WERI-Rb-1 (cell line): ENCODE data around the gene DPPA4.
"Not testable (repeated sequence)": the region's sequence is repeated elsewhere in the genome, so short reads cannot be mapped to it uniquely, and the experiment has no call there.

Experiments
- DNase-seq: peaks from one replicate; pipeline ENCODE4 v3.0.0-alpha.2; 2020
- H3K27ac ChIP-seq: fragments of 250-450 bp; sonication (Bioruptor Pico); 2 replicates; pipeline ENCODE4 v1.5.1; 2020; ENCODE audit warnings: mild to moderate bottlenecking, moderate library complexity
- H3K27me3 ChIP-seq: fragments of 250-450 bp; sonication (Bioruptor Pico); 2 replicates; pipeline ENCODE4 v1.5.1; 2021; ENCODE audit warnings: mild to moderate bottlenecking, low read depth, moderate library complexity; ENCODE audit not compliant: insufficient read depth, severe bottlenecking
- H3K36me3 ChIP-seq: fragments of 250-450 bp; sonication (Bioruptor Pico); 2 replicates; pipeline ENCODE4 v1.5.1; 2020; ENCODE audit warnings: mild to moderate bottlenecking, moderate library complexity
- H3K4me3 ChIP-seq: 2 replicates; pipeline ENCODE4 v1.5.1; 2011; ENCODE audit warnings: low read depth, mild to moderate bottlenecking, control low read depth, low read length
- H3K9me3 ChIP-seq: fragments of 250-450 bp; sonication (Bioruptor Pico); 2 replicates; pipeline ENCODE4 v1.5.1; 2021; ENCODE audit warnings: mild to moderate bottlenecking, moderate library complexity; ENCODE audit not compliant: severe bottlenecking
- CTCF ChIP-seq: IDR thresholded peaks from 2 replicates; pipeline ENCODE4 v1.5.1; 2011; ENCODE audit warnings: low read depth, mild to moderate bottlenecking, control low read depth, inconsistent platforms, low read length

DPPA4 gene

DNA sequence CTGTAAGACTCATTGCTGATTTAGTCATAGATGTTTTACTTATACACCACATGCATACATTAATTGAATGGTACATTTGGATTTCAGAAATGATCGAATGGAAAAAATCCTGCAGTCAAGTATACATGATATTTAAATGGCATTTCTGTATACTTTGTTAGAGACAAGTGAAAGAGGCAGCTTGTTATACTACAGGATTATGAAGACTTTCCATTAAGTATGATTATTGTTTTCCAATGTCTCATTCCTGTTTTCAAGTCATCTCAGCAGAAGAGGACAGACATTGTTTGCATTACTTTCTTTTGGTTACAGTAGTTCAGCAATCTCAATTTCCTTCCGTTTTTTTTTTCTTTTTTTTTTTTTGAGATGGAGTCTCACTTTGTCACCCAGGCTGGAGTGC lies 36.6 kb upstream of the DPPA4 start:
- TF ChIP-seq CTCF: no peak
- H3K27me3 ChIP-seq: no peaks in the 10 kb centered on the region
- H3K27ac ChIP-seq: no peak overlapping the region
- H3K9me3 ChIP-seq: peaks cover 3% of the 10 kb centered on the region
- H3K36me3 ChIP-seq: no peaks in the 10 kb centered on the region
- no peak overlapping the region for H3K4me3 ChIP-seq
- no peak for DNase-seq

- Histone ChIP-seq H3K4me3 (no peak overlapping the region), H3K9me3 (peaks cover 3% of the 10 kb centered on the region), H3K36me3 (no peaks in the 10 kb centered on the region), H3K27me3 (no peaks in the 10 kb centered on the region), H3K27ac (peak overlapping the region; percentile 32)
- no peak for DNase-seq
- TF ChIP-seq CTCF: no peak
Observed at GRCh38 chr3:109372639-109373038, 35.3 kb upstream of the DPPA4 start.

GRCh38 chr3:109369510-109369909 lies 32.2 kb upstream of the DPPA4 start:
- Histone ChIP-seq H3K27ac (no peak overlapping the region), H3K4me3 (no peak overlapping the region), H3K27me3 (no peaks in the 10 kb centered on the region), H3K9me3 (no peaks in the 10 kb centered on the region), H3K36me3 (no peaks in the 10 kb centered on the region)
- no peak for DNase-seq
- TF ChIP-seq CTCF: peak; percentile 37

DNA sequence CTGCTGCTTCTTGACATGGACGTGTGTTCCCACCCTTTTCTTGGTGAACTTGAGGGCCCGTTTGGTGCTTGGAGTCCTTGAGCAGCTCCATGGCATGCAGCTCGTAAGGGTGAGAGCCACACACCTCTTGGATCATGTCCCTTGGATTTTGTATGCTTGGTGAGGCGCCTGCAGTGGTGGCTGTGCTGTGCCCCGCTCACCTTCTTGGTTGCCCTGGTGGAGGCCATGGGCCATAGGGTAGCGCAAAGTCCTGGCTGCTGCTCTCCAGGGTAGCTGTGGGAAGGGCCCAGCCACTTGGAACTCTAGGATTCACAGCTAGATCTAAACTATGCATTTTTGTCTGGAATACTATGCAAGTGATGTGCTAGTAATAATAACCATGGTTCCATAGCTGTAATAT lies 26.7 kb upstream of the DPPA4 start:
- Histone ChIP-seq H3K4me3 (no peak overlapping the region), H3K27me3 (no peaks in the 10 kb centered on the region), H3K9me3 (no peaks in the 10 kb centered on the region), H3K36me3 (no peaks in the 10 kb centered on the region), H3K27ac (no peak overlapping the region)
- no peak for TF ChIP-seq CTCF
- no peak for DNase-seq

GRCh38 chr3:109363634-109364033 lies 26.3 kb upstream of the DPPA4 start:
- H3K27ac ChIP-seq: no peak overlapping the region
- TF ChIP-seq CTCF: no peak
- no peak for DNase-seq
- H3K4me3 ChIP-seq: no peak overlapping the region
- no peaks in the 10 kb centered on the region for H3K9me3 ChIP-seq
- H3K36me3 ChIP-seq: no peaks in the 10 kb centered on the region
- H3K27me3 ChIP-seq: no peaks in the 10 kb centered on the region

DNA sequence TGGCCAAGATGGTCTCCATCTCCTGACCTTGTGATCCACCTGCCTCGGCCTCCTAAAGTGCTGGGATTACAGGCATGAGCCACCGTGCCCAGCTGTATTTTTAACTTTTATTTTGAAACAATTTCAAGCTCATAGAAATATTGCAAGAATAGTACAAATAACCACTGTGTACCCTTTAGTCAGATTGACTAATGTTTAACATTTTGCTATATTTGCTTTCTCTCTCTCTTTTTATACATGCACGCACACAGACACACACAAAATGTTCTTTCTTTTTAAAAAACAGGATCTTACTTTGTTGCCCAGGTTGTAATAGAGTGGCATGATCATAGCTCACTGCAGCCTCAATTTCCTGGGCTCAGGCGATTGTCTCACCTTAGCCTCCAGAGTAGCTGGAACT lies 25.5 kb upstream of the DPPA4 start:
- TF ChIP-seq CTCF: no peak

DNA sequence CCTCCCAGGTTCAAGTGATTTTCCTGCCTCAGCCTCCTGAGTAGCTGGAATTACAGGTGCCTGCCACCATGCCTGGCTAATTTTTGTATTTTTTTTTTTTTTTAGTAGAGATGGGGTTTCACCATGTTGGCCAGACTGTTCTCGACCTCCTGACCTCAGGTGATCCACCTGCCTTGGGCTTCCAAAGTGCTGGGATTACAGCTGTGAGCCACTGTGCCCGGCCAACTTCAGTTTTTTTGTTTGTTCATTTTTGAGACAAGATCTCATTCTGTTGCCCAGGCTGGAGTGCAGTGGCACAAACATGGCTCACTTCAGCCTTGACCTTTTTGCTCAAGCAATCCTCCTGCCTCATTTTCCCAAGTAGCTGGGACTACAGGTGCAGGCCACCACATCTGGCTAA lies 21.5 kb upstream of the DPPA4 start:
- not testable (repeated sequence) for DNase-seq, H3K36me3 ChIP-seq, H3K9me3 ChIP-seq, H3K4me3 ChIP-seq, H3K27me3 ChIP-seq, H3K27ac ChIP-seq

More for the DNA sequence above, 25.5 kb upstream of the DPPA4 start:
- Histone ChIP-seq H3K9me3 (no peaks in the 10 kb centered on the region), H3K27ac (no peak overlapping the region), H3K27me3 (no peaks in the 10 kb centered on the region), H3K4me3 (no peak overlapping the region), H3K36me3 (no peaks in the 10 kb centered on the region)
- no peak for DNase-seq
